H1 (cell line): ENCODE measurements around the gene CR2.

Experiments
- CTCF ChIP-seq, 3 experiments: IDR thresholded peaks; 1 replicate in 2 of 3; 2 replicates in 1 of 3; pipeline versions ENCODE4 v1.5.1 to v1.6.1; 2011; ENCODE audit warnings: low read length in 3 of 3, mild to moderate bottlenecking in 3 of 3, inconsistent platforms in 2 of 3, low read depth in 1 of 3, moderate library complexity in 1 of 3; ENCODE audit not compliant: insufficient read depth in 1 of 3; ENCODE audit errors: control extremely low read depth in 1 of 3
- EP300 ChIP-seq, 2 experiments: IDR thresholded peaks; 1 replicate in 1 of 2; 2 replicates in 1 of 2; pipeline ENCODE4 v1.6.1; 2011 to 2012; ENCODE audit warnings: low read depth in 2 of 2, low read length in 2 of 2, mild to moderate bottlenecking in 2 of 2, borderline replicate concordance in 1 of 2, inconsistent platforms in 1 of 2, moderate library complexity in 1 of 2
- GTF2F1 ChIP-seq: IDR thresholded peaks from 2 replicates; pipeline ENCODE4 v1.6.1; 2012; ENCODE audit warnings: low read depth, low read length, improper control_type of control experiment, borderline replicate concordance
- RFX5 ChIP-seq: IDR thresholded peaks from 2 replicates; pipeline ENCODE4 v1.6.1; 2011; ENCODE audit warnings: low read depth, low read length, improper control_type of control experiment, borderline replicate concordance

- TF ChIP-seq GTF2F1 (no peak), CTCF (IDR thresholded peaks at IDR 0.05; ENCODE audit: control extremely low read depth in 1 of 3, insufficient read depth in 1 of 3, low read depth in 1 of 3, low read length in 3 of 3) (peak in 2 of 3 experiments; percentile 50 to 69; a peak in 3 of 4 replicates), EP300 (IDR thresholded peaks at IDR 0.05; ENCODE audit: borderline replicate concordance in 1 of 2, low read depth in 2 of 2, low read length in 2 of 2) (no peak), RFX5 (no peak)
These were observed 49.1 kb upstream of the CR2 start for GRCh38 chr1:207404849-207405525.
